T47D (cell line): ENCODE data around the gene GRIN3B.
A peak's percentile ranks its signal among the peaks of the same experiment; 100 is the strongest.

Experiments used
- DNase-seq, 2 experiments: peaks; one replicate each; pipeline versions ENCODE4 v3.0.0 to v3.0.0-alpha.2; 2011 to 2012; ENCODE audit warnings: low read depth in 1 of 2, low spot score in 1 of 2
- JUND ChIP-seq: IDR thresholded peaks from 2 replicates; pipeline ENCODE4 v1.6.1; 2012; ENCODE audit warnings: low read depth
- in situ Hi-C: cut with HindIII; loops from 2 replicates; pipeline ENCODE4 v1.10.0; 2016; ENCODE audit warnings: low sequenced_read_pairs, low pct_unique_long_range_greater_than_20kb

The GRIN3B gene

GRCh38 chr19:1050989-1051788, 51.0 kb downstream of the GRIN3B start:
- in situ Hi-C loops, result no loop called here

GRCh38 chr19:1051791-1052190, 51.6 kb downstream of the GRIN3B start:
- no peak for TF ChIP-seq JUND
- DNase-seq, result no peak
- in situ Hi-C loops, result no loop called here

More at GRCh38 chr19:1050989-1051788, 51.0 kb downstream of the GRIN3B start:
- TF ChIP-seq JUND, result no peak
- DNase-seq, result no peak

- in situ Hi-C loops, result no loop called here
- no peak for TF ChIP-seq JUND
- DNase-seq, result peak in 1 of 2 experiments; percentile 66
Measured at GRCh38 chr19:1052349-1052975, 52.2 kb downstream of the GRIN3B start.

GRCh38 chr19:1053176-1054101, 53.2 kb downstream of the GRIN3B start:
- no peak for TF ChIP-seq JUND
- in situ Hi-C loops, result no loop called here
- no peak for DNase-seq

- no peak for TF ChIP-seq JUND
- no peak for DNase-seq
- in situ Hi-C loops, result no loop called here
Measured at GRCh38 chr19:1054102-1055027, 54.1 kb downstream of the GRIN3B start.

GRCh38 chr19:1055028-1055425, 54.8 kb downstream of the GRIN3B start:
- no peak for DNase-seq
- no peak for TF ChIP-seq JUND
- in situ Hi-C loops, result no loop called here

- in situ Hi-C loops, result no loop called here
- no peak for DNase-seq
- TF ChIP-seq JUND, result no peak
Measured at GRCh38 chr19:1055886-1056620, 55.8 kb downstream of the GRIN3B start.

GRCh38 chr19:1057176-1057855, 57.1 kb downstream of the GRIN3B start:
- no peak for TF ChIP-seq JUND
- in situ Hi-C loops, result no loop called here
- DNase-seq, result peak in 1 of 2 experiments; percentile 69

GRCh38 chr19:1058112-1058511, 57.9 kb downstream of the GRIN3B start:
- in situ Hi-C loops, result no loop called here
- no peak for DNase-seq
- TF ChIP-seq JUND, result no peak
